PC-3 (cell line): Measurements from ENCODE around the gene SPOP.

Experiments
- CTCF ChIP-seq: fragments of 300-600 bp; sonication (generic); conservative IDR thresholded peaks from 2 replicates; pipeline ENCODE4 v1.5.1; 2017; ENCODE audit warnings: antibody characterized with exemption, low read depth, mild to moderate bottlenecking, low read length
- EZH2 ChIP-seq: fragments of 300-600 bp; sonication (generic); IDR thresholded peaks from one replicate; pipeline ENCODE4 v1.6.1; 2017; ENCODE audit warnings: antibody characterized with exemption, mild to moderate bottlenecking, low read length; ENCODE audit not compliant: unreplicated experiment

- TF ChIP-seq CTCF (no peak), EZH2 (peak; percentile 55)
Observed at GRCh38 chr17:49576088-49576916, 101.6 kb downstream of the SPOP start.
